OCI-LY3 (cell line): ENCODE results near the gene PLEKHG3.

ENCODE experiments used
- H2AFZ ChIP-seq: fragments of 200-600, 300-600 bp; shearing (Covaris generic); 2 replicates; pipeline ENCODE4 v1.6.0; 2014; ENCODE audit warnings: antibody characterized with exemption, low read depth, low read length
- H3K27ac ChIP-seq: fragments of 200-600, 300-600 bp; sonication (generic); 2 replicates; pipeline ENCODE4 v1.5.1; 2014; ENCODE audit warnings: mild to moderate bottlenecking, low read length, moderate library complexity, mixed read lengths
- H3K27me3 ChIP-seq: fragments of 200-600, 300-600 bp; sonication (generic); 2 replicates; pipeline ENCODE4 v1.6.1; 2014; ENCODE audit warnings: low read depth, low read length, mixed read lengths
- H3K36me3 ChIP-seq: fragments of 200-600, 300-600 bp; sonication (generic); replicated peaks from 2 replicates; pipeline ENCODE3; 2014; ENCODE audit warnings: low read depth, low read length, mixed read lengths
- H3K4me1 ChIP-seq: fragments of 300-600, 200-600 bp; sonication (generic); 2 replicates; pipeline ENCODE4 v1.6.1; 2014; ENCODE audit warnings: low read length, mixed read lengths
- H3K4me2 ChIP-seq: fragments of 200-600, 300-600 bp; sonication (generic); 2 replicates; pipeline ENCODE4 v1.6.1; 2014; ENCODE audit warnings: low read length, mixed read lengths
- H3K4me3 ChIP-seq: fragments of 300-600, 200-600 bp; sonication (generic); 2 replicates; pipeline ENCODE4 v1.5.1; 2014; ENCODE audit warnings: antibody characterized with exemption, mild to moderate bottlenecking, low read length, moderate library complexity
- H3K79me2 ChIP-seq: fragments of 300-600, 200-600 bp; shearing (Covaris generic); 2 replicates; pipeline ENCODE4 v1.6.1; 2014; ENCODE audit warnings: mild to moderate bottlenecking, low read length, mixed read lengths
- H3K9ac ChIP-seq: fragments of 300-600, 200-600 bp; shearing (Covaris generic); 2 replicates; pipeline ENCODE4 v1.6.0; 2014; ENCODE audit warnings: mild to moderate bottlenecking, low read length, moderate library complexity
- H3K9me3 ChIP-seq: fragments of 200-600, 300-600 bp; shearing (Covaris generic); 2 replicates; pipeline ENCODE4 v1.6.1; 2014; ENCODE audit warnings: low read length, mixed read lengths; ENCODE audit not compliant: insufficient read depth
- H4K20me1 ChIP-seq: fragments of 200-600, 300-600 bp; sonication (generic); 2 replicates; pipeline ENCODE4 v1.6.1; 2016; ENCODE audit warnings: low read length, mixed read lengths; ENCODE audit not compliant: insufficient read depth
- EZH2phosphoT487 ChIP-seq: fragments of 200-600 bp; shearing (Covaris generic); IDR thresholded peaks from 2 replicates; pipeline ENCODE4 v1.6.1; 2018; ENCODE audit warnings: antibody characterized with exemption, mixed run types, low read depth
- TF ChIP-seq, protein P1 (sequence below): fragments of 200-600, 300-600 bp; sonication (generic); IDR thresholded peaks from 2 replicates; pipeline ENCODE4 v1.5.1; 2014; ENCODE audit warnings: antibody characterized with exemption, low read length, low read depth

Gene PLEKHG3

GRCh38 chr14:64673748-64674147 lies 30.5 kb upstream of the PLEKHG3 start:
- no peaks in the 10 kb centered on the region for H3K36me3 ChIP-seq
- H2AFZ ChIP-seq: no peak overlapping the region
- H3K79me2 ChIP-seq: no peaks in the 10 kb centered on the region
- H3K27ac ChIP-seq: no peak overlapping the region
- no peak overlapping the region for H3K4me3 ChIP-seq
- H4K20me1 ChIP-seq: no peaks in the 10 kb centered on the region
- no peak for TF ChIP-seq EZH2phosphoT487
- TF ChIP-seq, protein P1, sequence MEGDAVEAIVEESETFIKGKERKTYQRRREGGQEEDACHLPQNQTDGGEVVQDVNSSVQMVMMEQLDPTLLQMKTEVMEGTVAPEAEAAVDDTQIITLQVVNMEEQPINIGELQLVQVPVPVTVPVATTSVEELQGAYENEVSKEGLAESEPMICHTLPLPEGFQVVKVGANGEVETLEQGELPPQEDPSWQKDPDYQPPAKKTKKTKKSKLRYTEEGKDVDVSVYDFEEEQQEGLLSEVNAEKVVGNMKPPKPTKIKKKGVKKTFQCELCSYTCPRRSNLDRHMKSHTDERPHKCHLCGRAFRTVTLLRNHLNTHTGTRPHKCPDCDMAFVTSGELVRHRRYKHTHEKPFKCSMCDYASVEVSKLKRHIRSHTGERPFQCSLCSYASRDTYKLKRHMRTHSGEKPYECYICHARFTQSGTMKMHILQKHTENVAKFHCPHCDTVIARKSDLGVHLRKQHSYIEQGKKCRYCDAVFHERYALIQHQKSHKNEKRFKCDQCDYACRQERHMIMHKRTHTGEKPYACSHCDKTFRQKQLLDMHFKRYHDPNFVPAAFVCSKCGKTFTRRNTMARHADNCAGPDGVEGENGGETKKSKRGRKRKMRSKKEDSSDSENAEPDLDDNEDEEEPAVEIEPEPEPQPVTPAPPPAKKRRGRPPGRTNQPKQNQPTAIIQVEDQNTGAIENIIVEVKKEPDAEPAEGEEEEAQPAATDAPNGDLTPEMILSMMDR: no peak
- peaks cover 17% of the 10 kb centered on the region for H3K4me1 ChIP-seq
- H3K4me2 ChIP-seq: no peak overlapping the region
- H3K9me3 ChIP-seq: no peaks in the 10 kb centered on the region
- H3K27me3 ChIP-seq: no peaks in the 10 kb centered on the region; the same call in 1 of the 2 replicates
- no peak overlapping the region for H3K9ac ChIP-seq

DNA sequence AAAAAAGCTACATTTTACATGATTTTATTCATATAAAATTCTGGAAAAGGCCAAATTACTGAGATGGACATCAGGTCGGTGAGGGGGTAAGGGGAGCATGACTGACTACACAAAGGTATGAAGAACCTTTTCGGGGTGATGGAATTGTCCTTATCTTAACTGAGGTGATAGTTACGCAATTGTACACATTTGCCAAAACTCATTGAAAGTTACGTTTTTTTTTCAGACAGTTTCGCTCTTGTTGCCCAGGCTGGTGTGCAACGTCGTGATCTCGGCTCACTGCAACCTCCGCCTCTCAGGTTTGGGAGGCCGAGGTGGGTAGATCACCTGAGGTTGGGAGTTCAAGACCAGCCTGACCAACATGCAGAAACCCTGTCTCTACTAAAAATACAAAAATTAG lies 29.4 kb upstream of the PLEKHG3 start:
- H2AFZ ChIP-seq: no peak overlapping the region
- peaks cover 17% of the 10 kb centered on the region for H3K4me1 ChIP-seq
- H3K9ac ChIP-seq: no peak overlapping the region
- no peaks in the 10 kb centered on the region for H4K20me1 ChIP-seq
- H3K27me3 ChIP-seq: no peaks in the 10 kb centered on the region
- no peak overlapping the region for H3K4me2 ChIP-seq
- no peak overlapping the region for H3K27ac ChIP-seq
- H3K4me3 ChIP-seq: no peak overlapping the region
- H3K36me3 ChIP-seq: no peaks in the 10 kb centered on the region
- TF ChIP-seq, protein P1: no peak
- TF ChIP-seq EZH2phosphoT487: no peak
- H3K9me3 ChIP-seq: no peaks in the 10 kb centered on the region
- no peaks in the 10 kb centered on the region for H3K79me2 ChIP-seq

DNA sequence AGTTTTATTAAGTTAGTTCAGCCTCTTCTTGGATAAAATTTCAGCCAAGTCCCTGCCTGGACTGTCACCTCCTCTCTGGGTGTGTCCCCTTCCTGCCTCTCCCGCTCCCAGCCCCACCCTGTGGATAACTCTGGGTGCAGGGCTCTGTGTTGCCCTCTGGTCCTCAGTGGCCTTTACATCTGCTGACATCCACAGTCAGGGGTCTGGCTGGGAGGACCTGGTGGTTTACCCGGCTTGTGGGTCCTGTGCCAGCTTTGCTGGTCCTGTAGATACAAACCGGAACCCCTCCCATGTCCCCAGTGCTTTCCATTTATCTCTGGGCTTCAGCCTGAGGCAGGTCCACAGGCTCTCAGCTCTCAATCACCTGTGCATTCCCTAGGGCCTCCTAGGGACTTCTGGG lies 28.9 kb upstream of the PLEKHG3 start:
- Histone ChIP-seq H3K36me3 (no peaks in the 10 kb centered on the region), H3K9me3 (no peaks in the 10 kb centered on the region), H3K4me3 (no peak overlapping the region), H4K20me1 (no peaks in the 10 kb centered on the region), H3K79me2 (no peaks in the 10 kb centered on the region), H3K4me2 (no peak overlapping the region), H3K9ac (no peak overlapping the region), H3K4me1 (peaks cover 17% of the 10 kb centered on the region), H3K27ac (no peak overlapping the region), H2AFZ (no peak overlapping the region), H3K27me3 (no peaks in the 10 kb centered on the region)
- TF ChIP-seq EZH2phosphoT487: no peak
- TF ChIP-seq, protein P1: no peak

DNA sequence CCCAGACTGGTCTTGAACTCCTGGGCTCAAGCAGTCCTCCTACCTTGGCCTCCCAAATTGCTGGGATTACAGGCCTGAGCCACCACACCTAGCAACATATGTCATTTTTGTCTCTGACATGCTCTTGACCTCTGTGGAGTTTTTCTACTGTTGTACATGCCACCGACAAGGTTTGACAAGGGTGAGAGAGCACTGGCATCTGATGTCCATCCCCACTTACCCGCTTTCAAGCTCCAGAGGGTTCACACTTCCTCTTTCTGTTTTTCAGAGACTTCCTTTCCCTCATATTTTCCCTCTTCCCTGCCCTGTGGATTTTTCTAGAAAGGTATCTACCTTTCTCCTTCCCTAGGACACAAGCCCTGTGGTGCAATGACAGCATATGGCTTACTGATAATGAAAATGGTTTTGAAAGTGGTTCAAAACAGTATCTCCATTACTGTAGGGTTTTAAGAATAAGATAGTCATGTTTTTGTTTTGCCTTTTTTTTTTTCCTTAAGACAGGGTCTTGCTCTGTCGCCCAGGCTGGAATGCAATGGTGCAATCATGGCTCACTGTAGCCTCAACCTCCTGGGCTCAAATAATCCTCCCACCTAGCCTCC lies 27.7 kb upstream of the PLEKHG3 start:
- H3K79me2 ChIP-seq: no peaks in the 10 kb centered on the region
- no peak overlapping the region for H3K27ac ChIP-seq
- H3K27me3 ChIP-seq: no peaks in the 10 kb centered on the region
- no peaks in the 10 kb centered on the region for H3K36me3 ChIP-seq
- H3K4me1 ChIP-seq: peaks cover 17% of the 10 kb centered on the region
- no peak overlapping the region for H3K9ac ChIP-seq
- no peaks in the 10 kb centered on the region for H4K20me1 ChIP-seq
- H2AFZ ChIP-seq: no peak overlapping the region
- H3K4me2 ChIP-seq: no peak overlapping the region
- no peaks in the 10 kb centered on the region for H3K9me3 ChIP-seq
- TF ChIP-seq, protein P1: no peak
- no peak for TF ChIP-seq EZH2phosphoT487
- H3K4me3 ChIP-seq: no peak overlapping the region
